Activated naive CD4-positive, alpha-beta T cell treated with Interleukin-2 at 50 U/mL for 16 hours (primary cell): ENCODE measurements around the gene FOXO3.

Experiments
- DNase-seq: peaks from one replicate; pipeline ENCODE4 v3.0.0-alpha.2; 2020

FOXO3 gene

DNA sequence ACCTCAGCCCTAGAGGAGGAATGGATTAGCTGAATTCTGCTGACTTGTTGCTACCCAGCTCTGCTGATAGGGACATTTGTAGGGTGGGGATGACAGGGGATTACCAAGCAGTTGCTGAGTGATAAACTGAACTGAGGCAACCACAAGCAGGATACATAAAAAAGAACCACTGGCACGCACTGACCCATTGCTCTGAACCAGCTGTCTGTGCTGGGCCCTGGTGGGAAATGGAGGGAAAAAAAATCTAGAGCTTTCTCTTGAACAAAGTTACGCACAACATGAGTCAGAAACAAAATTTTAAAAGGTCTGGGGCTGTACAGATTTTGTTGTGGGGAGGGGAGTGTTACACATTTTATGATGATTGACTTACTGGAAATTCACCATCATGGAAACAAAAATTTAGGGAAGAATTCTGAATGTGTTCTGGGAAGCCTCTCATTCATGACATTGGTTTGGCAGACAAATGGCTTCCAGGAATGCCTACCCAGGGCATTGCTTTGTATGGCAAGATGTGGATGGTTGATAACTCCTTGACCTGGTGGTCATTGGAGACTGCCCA is 37.7 kb downstream of the FOXO3 start:
- DNase-seq, result peak; percentile 10

DNA sequence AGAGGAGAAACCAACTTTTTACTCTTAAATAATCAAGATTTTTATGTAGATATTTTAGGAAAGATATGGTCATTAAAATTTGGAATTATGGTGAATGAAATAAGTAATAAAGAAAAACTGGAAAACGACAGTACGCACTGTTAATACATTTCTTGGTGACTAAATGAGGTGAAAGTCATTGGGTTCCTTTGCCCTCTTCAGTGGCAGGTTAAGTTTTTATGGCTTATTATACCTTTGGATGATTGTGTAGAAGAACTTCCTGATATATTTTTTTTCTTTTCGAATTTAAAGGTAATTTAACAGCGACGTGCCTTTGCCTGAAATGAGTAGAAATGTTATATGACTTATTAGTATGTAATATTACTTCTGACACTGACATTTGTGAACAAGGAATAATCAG is 43.4 kb downstream of the FOXO3 start:
- no peak for DNase-seq

DNA sequence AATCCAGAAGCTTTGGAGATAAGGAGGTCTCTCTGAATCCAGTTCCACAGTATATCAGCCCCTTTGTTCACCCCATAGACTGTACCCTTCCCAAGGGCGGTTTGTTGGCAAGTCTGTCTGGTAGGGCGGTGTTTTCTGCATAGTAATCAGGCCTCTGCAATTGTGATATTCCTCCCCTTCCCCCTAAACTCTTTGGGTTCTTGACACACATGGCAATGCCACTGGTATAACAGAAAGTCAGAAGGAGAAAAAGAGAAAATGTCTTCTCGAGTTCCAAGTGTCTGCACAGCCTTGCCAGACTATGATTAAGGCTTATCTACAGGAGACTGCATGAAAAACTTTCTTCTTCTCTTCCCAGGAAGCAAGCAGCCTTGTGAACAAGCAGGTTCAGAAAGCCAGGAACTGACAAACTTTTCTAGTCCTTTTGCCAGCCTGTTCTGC is 45.6 kb downstream of the FOXO3 start:
- DNase-seq, result no peak

DNA sequence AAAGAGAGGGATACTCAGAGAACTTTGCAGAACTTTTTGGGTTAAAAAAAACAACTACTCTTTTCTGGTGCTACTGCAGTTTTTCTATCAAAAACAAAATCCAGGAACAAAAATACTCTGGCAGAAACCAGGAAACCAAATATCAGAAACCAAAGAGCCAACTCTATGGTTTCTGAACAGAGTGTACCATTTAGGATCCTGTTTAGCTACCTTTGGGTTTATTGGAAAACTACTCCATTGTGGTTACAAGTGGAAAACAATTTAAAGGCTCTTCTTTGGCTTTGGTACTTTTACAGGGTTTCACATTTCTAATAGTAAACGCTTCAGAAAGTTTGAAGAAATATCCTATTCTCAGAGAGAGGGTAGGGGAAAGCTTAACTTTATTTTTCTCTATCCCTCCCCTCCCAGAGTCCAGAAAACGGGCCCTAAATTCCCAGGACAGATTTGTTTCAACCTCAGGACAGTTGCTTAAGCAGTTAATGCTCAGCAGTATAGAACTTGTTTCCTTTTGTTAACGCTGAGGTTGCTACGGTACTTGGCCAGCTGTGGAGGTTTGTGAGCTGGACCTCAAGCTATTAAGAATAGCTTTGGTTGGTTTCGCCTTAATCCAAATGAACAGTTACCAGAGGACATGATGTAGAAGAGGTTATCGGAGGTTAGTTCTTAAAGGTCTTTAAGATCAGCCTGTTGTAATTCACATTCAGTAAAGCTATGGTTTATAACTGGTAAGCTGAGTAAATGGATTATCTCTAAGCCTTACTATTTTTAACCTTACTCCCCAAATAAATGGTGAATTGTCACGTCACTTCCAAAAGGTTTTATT is 47.9 kb downstream of the FOXO3 start:
- DNase-seq, result no peak

DNA sequence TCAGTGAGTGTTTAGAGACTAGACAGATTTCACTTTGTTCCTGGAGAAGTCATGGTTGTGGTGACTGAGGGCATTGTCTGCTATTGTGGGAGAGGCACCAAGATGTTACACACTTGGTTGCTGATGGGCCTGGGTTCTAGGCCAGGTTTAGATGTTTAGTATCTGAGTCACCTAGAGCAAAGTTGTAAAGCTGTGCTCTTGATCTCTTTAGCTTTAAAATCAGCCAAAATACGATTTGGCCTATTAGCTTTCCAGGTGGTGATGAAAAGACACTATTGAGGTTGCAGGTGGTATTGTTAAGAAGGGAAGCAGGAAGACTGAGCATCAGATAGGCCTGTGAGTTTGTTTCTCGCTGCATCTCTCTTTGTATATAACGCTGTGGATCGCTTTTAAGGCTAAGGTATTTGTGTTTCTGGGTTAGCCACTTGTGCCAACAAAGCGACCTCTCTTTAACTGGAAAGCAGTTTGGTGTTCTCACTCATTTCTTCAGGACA is 48.6 kb downstream of the FOXO3 start:
- no peak for DNase-seq

DNA sequence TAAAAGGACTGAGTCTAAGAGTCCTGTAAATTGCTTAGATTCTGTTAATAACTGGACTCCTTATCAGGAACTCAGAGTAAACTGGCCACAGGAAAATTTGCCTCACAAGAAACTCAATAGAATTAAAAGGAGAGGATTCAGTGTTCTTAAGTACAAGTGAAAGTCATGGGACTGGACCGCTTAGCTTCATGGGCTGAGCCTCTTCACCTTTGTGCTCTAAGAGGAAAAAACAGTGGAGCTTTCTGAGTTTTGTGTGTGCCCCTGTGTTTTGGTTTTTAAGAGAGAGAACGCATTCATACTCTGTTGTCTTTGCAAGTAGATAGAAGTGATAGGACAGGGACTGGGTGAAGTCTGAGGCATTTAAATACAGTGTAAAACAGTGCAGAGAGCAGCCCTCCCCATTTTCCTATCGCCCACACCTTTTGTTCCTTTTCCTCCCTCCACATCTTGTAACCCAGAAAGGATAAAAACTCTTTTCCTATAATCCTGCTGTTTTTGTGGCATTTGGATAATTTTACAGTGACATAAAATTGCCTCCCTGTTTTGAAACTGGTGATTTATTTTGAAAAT is 49.6 kb downstream of the FOXO3 start:
- no peak for DNase-seq

DNA sequence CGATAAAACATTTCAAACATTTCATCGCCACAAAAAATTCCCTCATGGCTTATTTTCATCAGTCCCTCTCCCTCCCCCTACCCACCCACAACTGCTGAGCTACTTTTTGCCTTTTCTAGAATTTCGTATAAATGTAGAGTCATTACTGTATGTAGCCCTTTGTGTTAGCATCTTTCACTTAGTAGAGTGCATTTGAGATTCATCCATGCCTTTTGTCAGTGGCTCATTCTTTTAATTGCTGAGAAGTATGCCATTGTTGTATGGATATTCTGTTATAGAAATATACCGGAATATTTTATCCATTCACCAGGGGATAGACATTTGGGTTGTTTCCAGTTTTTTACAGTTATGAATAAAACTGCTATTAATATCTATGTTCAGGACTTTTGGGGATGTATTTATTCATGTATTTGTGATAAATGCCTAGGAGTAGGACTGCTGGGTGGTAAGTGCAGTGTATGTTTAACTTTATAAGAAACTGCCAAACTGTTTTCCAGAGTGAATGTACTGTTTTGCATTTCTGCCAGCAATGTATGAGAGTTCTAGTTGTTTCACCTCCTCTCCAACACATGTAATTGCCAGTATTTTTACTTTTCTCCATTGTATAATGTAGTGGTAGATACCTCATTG is 50.4 kb downstream of the FOXO3 start:
- no peak for DNase-seq

DNA sequence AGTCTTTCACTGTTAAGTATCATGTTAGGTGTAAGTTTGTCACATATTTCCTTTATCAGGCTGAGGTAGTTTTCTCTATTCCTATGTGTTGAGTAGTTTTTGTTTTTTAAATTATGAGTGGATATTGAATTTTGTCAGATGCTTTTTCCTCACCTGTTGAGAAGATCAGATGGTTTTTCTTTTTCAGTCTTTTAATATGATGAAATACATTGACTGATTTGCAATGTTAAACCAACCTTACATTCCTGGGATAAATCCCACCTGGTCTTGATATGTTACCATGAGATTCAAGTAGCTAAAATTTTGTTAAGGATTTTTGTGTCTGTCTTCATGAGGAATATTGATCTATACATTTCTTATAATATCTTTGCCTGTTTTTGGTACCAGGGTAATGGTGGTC is 52.1 kb downstream of the FOXO3 start:
- no peak for DNase-seq

DNA sequence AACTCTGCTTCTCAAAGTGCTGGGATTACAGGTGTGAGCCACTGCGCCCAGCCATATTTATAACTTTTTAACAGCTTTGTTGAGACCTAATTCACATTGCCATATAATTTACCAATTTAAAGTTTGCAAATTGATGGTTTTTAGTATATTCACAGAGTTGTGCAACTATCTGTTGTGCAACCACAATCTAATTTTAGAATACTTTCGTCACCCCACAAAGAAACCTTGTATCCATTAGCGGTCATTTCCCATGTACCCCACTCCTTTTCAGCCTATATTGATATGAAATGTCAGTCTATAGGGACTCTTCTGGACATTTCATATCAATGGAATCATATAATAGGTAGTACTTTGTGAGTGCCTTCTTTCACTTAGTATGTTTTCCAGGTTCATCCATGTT is 55.8 kb downstream of the FOXO3 start:
- no peak for DNase-seq

DNA sequence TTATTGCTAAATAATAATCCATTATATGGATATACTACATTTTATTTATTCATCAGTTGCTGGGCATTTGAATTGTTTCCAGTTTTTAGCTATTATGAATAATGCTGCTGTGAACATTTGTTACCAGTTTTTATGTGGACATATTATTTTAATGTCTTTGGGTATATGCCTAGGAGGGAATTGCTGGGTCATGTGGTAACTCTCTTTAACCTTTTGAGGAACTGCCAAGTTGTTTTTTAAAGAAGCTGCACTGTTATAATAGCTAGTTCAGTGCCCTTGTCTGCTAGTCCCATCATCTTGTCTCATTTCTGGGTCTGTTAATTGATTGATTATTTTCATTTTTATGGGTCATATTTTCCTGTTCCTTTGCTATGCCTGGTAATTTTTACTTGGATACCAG is 56.3 kb downstream of the FOXO3 start:
- DNase-seq, result no peak

DNA sequence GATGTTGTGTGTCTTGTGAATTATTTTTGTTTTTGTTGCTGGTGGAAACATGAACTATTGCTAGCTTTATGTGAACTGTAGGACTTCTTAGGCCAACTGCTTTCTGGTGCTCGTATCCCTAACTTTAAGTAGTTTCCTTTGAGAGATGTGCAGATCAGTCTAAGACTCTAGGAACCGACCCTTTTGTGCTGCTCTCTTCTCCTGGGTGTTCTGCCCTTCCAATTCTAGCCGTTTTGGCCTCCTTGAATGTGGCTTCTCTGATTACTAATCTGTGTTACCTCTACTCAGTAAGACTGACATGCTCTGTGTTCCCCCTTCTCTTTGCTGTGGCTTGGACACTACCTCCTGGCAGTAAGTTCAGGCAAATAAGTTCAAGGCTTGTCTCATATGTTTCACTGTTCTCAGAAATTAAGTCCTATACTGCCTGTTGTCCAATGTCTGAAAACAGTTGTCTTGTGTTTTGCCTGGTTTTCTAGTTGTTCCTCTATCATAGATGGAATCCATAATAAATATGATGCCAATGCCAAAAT is 58.0 kb downstream of the FOXO3 start:
- no peak for DNase-seq

DNA sequence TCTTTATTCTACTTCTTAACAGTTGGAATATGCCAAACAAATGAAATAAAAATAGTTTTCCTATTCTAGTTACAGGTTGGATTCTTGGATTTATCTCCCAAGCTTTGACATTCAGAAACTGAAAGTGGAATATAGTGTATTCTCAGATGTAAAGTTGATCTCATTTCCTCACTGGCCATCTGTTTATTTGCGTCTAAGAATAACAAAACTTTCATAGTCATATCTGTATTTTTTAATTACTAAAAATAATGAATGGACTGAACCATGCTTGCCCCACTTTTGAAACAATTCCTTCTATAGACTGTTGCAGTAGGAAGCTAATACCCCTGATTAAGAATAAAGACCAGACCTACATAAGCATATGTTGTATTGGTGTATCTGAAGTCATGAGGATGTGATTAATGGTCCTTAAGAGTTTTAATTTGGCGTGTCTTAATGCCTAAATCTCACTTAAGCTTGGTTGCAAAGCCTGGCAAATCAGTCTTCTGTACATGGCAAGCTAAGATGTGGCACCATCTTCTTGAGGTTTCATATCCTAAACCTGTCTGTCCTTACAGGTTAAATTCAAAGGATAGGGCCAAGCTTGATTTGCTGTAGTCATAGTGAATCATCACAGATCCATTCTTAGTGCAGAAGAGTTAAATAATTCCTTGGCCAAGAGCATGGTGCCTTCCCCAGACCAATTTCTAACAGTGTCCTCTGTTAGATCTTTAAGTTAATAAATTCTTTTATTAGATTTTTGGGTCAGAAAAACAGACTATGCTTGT is 58.9 kb downstream of the FOXO3 start:
- no peak for DNase-seq

DNA sequence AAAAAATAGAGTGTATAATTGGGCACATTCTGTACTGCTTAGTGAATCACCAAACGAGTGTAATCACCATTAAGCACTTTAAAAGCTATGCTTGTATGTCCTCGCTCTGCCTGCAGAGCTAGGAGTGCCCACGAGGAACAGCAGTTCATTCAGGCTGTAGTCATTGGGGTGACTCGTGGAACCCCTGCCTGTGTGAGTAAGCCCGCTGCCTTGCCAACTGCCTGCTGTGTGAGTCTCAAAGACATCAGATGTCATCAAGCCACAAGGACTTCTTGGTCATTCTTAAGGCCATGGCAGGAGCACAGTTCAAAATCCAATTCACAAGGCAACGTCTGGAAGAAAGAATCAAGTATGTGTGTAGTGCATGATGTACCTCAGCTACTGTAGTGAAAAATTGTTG is 60.4 kb downstream of the FOXO3 start:
- DNase-seq, result no peak

DNA sequence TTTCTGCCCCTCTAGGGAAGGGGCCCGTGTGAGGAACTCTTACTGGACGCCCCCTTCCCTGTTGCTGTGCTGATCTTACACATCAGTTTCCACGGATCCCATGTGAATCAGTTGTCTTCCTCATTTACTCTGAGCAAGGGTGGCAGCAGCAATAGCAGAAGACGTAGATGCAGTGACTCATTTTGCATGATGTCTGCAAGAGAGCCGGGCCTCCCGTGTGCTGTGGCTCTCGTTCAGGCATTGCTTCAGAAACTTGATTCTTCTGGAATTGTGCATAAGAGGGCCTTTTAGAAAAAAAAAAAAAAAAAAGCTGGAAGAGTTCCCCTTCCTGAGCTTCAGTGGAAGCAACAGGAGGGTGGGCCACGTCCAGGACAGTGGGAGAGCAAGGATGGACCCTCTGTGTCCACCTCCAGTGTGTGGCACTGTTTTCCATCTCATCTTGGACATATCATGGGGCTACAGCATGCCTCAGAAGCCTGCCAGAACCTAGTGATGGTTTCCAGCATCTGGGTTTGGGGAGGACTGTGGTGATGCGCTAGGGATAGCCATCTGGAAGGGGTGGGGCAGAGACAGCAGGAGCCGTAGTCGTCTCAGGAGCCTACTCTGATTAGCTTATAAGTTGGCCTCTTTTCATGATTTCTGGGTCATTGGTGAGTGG is 62.1 kb downstream of the FOXO3 start:
- DNase-seq, result no peak

DNA sequence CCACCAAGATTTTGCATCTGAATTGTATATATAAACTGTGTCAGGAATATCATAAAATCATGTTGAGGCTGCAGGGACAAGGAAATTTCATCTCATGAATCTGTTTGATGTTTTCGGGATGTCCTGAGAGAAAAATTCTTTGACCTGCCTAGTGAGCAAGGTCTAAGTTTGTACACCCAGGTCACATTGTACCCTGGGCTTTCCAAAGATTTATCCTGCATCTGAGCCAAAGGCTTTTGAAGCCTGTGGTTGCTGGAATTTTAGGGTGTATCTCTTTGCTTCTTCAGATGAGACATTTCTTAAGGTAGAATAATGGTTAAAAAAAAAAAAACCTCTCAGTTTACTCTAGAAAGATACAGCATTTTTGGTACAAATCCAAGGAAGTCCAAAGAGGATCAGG is 63.3 kb downstream of the FOXO3 start:
- no peak for DNase-seq

DNA sequence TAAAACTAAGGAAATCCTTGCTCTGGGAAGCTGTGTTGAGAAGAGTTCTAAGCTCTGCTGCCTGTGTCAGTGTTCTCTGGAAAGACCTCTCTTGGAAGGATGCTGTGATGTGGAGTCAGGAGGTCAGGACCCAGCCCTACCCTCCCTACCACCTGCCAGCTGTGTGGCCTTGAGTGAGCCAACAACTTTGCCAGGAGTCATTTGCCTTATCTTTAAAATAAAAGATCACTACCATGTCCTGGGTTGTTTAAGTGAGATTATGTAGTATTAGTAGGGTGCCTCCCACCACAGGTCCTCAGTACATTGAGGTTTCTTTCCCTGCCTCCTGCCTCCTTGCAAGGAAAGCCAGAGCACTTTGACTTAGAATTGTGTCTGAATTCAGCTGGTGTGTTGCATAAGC is 64.9 kb downstream of the FOXO3 start:
- no peak for DNase-seq

DNA sequence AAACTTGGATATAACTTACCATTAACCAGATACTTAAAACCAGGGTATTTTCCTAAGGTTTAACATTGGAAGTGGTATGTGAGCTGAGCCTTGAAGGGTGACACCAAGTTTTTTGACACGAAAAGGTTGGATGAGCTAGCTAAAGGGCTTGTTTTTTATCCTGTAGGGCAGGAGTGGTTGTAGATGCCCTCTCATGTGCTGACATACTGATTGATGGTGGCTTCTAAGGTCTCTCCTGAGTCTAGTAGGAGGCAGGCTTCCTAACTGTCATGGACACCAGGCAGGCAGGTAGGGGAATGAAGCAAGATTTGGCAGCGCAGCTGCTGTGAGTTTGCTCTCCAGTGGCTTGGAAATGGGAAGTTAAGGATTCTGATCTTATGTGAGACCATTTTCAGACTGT is 66.1 kb downstream of the FOXO3 start:
- DNase-seq, result no peak

DNA sequence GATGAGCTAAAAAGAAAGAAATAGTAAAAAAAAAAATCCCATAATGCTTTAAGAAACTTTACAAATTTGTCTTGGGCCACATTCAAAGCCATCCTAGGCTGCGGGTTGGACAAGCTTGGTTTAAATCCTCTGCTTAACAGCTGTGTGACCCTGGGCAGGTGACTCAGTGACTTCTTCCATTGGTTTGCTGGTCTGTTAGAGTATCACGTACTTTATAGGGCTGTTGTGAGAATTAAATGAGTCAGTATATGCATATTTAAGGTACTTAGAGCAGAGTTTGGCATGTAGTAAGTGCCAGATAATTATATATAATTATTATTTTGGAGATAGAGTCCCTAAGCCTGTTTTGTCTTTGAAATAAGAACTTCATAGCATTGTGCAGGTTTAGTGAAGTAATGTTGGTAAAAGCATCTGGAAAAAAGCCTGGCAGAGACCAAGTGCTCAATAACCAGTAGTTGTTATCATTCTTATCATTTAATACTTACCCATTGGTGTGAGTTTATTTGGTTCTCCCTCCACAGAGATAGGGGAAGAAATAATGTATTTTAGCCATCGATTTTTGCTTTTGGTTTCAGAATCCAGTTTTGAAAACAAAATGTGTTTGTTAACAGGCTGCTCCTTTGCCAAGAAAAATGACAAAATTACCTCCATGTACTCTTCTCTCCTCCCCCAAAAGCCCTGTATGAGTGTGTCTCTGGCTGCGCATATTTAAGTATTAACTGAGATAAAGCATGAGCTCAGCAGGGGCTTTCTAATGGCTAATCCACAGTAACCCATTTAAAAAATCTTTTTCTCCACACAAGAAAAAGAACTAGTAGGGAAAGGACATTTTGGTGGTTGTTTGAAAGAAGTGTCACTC is 67.2 kb downstream of the FOXO3 start:
- no peak for DNase-seq

DNA sequence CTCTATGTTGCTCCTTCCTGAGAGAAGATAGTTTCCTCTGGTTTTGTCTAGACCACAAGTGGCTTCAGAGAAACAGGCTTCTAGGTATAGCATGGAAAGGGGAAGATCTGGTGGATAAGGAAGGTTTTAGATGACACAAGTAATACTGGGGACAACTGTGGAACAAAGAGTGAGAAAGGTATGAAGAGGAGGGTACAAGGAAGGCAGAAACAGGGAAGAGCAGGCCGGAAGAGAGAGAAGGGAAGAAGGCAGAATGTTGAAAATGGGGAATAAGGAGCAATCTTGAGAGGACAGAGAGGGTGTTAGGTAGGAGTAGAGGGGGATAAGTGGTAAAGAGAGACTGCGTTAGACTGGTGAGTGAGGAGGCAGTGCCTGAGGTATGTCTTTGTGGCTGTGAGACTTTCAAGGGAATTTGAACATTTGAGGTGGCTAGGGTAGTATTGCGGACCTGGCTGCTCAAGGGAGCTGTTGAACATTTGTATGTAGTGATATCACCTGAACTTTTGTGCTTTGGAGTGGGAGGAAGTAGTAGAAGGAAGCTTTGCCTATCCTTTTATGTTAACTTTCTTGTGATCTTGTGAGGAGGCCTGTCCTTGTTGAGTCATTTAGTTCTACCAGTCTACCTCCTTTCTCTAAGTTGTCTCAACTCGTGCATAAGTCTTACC is 69.5 kb downstream of the FOXO3 start:
- no peak for DNase-seq

DNA sequence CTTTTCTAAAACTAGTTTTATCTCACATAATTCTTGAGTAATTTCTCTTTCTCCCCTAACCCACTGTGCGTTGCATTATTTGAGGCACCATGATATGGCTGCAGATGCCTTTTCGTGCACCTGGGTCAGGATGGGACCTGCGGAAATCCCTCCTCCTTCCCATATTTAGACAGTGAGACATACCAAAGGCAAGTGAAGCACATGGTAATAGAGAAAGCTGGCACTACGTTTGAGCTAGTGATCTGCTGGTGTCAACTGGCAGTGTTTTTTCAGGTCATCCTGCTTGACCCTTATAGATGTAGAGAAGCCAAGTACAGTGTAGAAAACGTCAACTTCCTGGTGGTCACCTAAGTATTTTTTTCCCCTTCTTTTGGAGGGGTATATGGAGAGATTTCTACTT is 71.7 kb downstream of the FOXO3 start:
- DNase-seq, result no peak

DNA sequence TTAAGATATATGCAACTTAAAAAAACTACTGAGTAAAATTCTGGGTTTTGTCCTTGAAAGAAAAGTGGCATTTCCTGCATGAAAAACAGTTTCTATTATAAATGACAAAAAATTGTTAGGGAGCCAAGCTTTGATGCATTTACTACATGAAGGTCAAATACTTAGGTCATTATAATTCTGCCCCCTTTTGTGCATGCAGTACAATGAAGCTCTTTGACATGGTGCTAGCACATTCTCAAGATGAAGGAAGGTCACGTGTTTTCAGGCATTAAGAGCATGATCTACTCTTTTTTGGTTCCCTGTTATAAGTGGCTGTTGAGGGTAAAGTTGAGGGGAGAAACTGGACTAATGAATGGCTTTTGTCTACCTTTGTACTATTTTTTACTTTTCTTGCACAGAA is 72.7 kb downstream of the FOXO3 start:
- DNase-seq, result no peak
